Neural crest cell (in vitro differentiated cells): Measurements from ENCODE around the gene MOB1B. TPM values are rescaled to one million over a fixed set of nuclear protein-coding genes. Genes with fewer than 3 reads are reported as not detected.

Experiments used
- DNase-seq: peaks from one replicate; pipeline ENCODE4 v3.0.0; 2021; ENCODE audit warnings: low read depth, mixed read lengths, low spot score
- H3K27ac Mint-ChIP-seq: one replicate; pipeline ENCODE4 v1.8.0; 2021; ENCODE audit warnings: mild to moderate bottlenecking, mixed read lengths; ENCODE audit not compliant: unreplicated experiment
- H3K27me3 Mint-ChIP-seq: 2 replicates; pipeline ENCODE4 v1.8.0; 2021; ENCODE audit warnings: low read depth, mild to moderate bottlenecking, mixed read lengths
- H3K36me3 Mint-ChIP-seq: 2 replicates; pipeline ENCODE4 v1.8.0; 2021; ENCODE audit warnings: low read depth, mild to moderate bottlenecking, mixed read lengths
- H3K4me1 Mint-ChIP-seq: 2 replicates; pipeline ENCODE4 v1.8.0; 2021; ENCODE audit warnings: mixed read lengths
- H3K4me3 Mint-ChIP-seq: one replicate; pipeline ENCODE4 v1.8.0; 2021; ENCODE audit warnings: mild to moderate bottlenecking, mixed read lengths
- H3K9me3 Mint-ChIP-seq: 2 replicates; pipeline ENCODE4 v1.8.0; 2021; ENCODE audit warnings: mixed read lengths
- CTCF ChIP-seq: fragments of 200-600 bp; sonication (generic); conservative IDR thresholded peaks from 2 replicates; pipeline ENCODE4 v1.5.0; 2021; ENCODE audit warnings: antibody characterized with exemption, mild to moderate bottlenecking
- total RNA-seq: library from RNA; stranded (reverse); gene quantifications from 2 replicates; pipeline ENCODE4 v1.2.1, GENCODE V29; 2021

Gene MOB1B
- total RNA-seq, 1 donor from 2014 or later, result 37.2 TPM

DNA sequence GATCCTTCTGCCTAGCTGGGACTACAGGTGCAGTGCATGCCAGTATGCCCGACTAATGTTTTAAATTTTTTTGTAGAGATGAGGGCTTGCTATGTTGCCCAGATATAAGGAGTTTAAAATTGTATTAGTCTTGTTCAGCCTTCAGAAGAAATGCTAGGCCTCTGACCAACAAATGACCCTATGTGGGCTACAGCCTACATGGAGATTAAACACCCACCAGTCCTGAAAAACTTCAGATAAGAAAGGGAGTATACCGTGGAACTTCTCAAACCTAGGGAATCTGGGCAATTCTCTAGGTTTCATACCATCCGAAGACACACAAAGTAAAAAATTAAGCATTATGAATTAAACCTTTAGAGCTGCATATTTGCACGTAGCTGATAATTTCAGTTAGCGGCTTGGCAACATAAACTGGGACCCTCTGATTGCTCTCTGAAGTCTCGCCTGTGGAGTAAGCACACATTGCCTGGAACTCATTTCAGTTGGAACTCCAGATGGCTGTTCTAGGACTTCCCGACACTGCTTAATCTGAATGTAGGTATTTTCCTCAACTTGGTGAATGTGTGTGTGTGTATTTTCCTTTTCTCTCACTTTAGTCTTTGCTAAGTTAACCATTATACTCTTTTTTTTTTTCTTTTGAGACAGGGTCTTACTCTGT is 33.0 kb downstream of the MOB1B start:
- H3K9me3 Mint-ChIP-seq, result peaks cover 6% of the 10 kb centered on the region
- no peak overlapping the region for H3K4me3 Mint-ChIP-seq
- H3K27me3 Mint-ChIP-seq, result no peaks in the 10 kb centered on the region
- H3K4me1 Mint-ChIP-seq, result peaks cover 25% of the 10 kb centered on the region
- no peak overlapping the region for H3K27ac Mint-ChIP-seq
- H3K36me3 Mint-ChIP-seq, result peaks cover 14% of the 10 kb centered on the region
- no peak for DNase-seq
- TF ChIP-seq CTCF, result no peak

DNA sequence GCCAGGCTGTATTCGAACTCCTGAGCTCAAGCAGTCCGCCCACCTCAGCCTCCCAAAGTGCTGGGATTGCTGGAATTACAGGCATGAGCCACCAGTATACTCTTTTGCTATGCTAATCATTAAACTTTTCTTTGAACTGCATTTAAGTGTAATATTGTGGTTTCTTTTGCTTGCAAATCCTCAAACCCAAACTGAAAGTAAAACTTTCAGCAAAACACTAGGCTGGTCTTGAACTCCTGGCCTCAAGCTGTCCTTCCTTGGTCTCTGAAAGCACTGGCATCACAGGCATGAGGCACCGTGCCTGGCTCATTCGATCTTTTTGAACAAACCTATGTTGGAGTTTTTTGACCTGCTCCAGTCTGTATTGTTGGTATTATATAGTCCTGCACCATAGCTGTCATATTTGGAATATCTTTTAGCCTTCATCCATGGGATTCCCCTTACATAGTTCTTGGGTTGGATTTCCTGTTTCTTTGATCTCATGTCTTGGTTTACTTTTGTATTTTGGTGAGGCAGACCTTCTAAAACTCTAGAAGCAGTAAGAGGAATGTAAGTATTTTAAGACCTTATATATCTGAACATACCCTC is 34.1 kb downstream of the MOB1B start:
- H3K9me3 Mint-ChIP-seq, result peaks cover 9% of the 10 kb centered on the region

DNA sequence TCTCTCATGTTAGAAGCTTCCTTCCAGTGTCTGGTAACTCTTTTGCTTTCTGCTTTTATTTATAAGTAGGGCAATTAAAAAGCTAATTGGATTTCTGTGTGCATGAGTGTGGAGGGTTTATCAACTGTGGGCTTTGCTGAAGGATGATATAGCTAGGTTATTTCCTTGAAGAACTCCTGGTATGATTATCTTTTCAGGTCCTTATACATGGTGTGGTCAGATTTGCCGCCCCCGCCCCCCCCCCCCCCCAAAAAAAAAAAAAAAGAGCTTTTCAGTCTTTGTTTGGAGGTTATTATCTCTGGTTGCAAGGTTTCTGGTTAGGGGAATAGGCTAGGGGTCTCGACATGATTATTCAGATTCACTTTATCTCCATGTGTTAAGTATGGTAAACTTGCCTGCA is 35.9 kb downstream of the MOB1B start:
- no peak for DNase-seq
- Mint-ChIP-seq H3K27me3 (no peaks in the 10 kb centered on the region), H3K4me1 (peaks cover 9% of the 10 kb centered on the region), H3K27ac (no peak overlapping the region), H3K9me3 (peaks cover 6% of the 10 kb centered on the region), H3K4me3 (no peak overlapping the region), H3K36me3 (peaks cover 19% of the 10 kb centered on the region)
- no peak for TF ChIP-seq CTCF

More for the DNA sequence above, 34.1 kb downstream of the MOB1B start:
- Mint-ChIP-seq H3K4me1 (peaks cover 15% of the 10 kb centered on the region), H3K27ac (no peak overlapping the region), H3K4me3 (no peak overlapping the region), H3K36me3 (peaks cover 21% of the 10 kb centered on the region), H3K27me3 (no peaks in the 10 kb centered on the region)
- TF ChIP-seq CTCF, result no peak
- DNase-seq, result no peak

- TF ChIP-seq CTCF, result no peak
Measured at GRCh38 chr4:70940134-70940533, 38.0 kb downstream of the MOB1B start.

GRCh38 chr4:70943114-70943513 is 40.9 kb downstream of the MOB1B start:
- Mint-ChIP-seq H3K27me3 (no peaks in the 10 kb centered on the region), H3K36me3 (peaks cover 23% of the 10 kb centered on the region), H3K4me1 (peaks cover 9% of the 10 kb centered on the region), H3K27ac (no peak overlapping the region), H3K9me3 (peaks cover 9% of the 10 kb centered on the region), H3K4me3 (no peak overlapping the region)
- no peak for TF ChIP-seq CTCF
- DNase-seq, result no peak

More at GRCh38 chr4:70940134-70940533, 38.0 kb downstream of the MOB1B start:
- DNase-seq, result no peak
- Mint-ChIP-seq H3K4me3 (no peak overlapping the region), H3K27ac (no peak overlapping the region), H3K36me3 (peaks cover 23% of the 10 kb centered on the region), H3K27me3 (no peaks in the 10 kb centered on the region), H3K9me3 (peaks cover 6% of the 10 kb centered on the region), H3K4me1 (peaks cover 9% of the 10 kb centered on the region)
